Measurements from ENCODE around the gene MZB1.

The MZB1 gene

DNA sequence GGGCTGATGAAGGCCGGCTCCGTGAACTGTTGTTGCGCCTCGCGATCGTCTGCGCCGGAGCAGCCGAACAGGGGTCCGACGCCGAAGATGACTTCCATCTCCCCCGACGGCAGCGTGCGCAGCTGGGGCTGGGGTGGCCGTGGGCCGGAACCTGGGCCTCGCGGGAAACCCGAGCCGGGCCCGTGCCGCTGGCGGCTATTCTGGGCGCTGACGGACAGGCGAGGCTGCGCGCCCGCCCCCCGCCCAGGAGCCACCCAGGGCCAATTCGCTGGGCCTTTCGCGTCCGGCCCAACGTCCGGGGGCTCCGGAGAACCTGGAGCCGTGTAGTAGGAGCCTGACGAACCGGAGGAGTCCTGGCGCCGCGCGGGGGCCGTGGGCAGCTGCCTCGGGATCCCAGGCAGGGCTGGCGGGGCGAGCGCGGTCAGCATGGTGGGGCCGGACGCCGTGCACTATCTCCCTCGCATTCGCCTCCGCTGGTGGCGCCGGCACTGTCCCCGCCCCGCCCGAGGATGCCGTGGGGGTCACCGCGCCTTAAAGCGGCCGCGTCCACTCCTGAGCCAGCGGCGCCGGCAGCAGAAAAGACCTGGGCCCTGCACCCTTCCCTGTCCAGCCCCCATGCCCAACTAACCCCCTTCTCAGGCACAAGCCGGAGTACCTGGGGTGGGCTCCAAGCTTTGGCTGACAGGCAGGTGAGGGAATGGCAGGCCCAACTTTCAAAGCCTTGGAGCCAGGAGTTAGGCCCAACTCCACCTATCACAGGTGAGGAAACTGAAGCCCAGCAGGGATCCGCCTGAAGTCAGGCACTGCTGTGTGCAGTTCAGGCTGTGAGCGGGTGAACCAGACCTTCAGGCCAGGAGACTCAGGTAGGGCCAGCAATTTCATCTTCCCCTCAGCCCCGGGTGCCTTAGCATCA, 5.2 kb upstream of the MZB1 start, which contains the start of gene PROB1:
Gene PROB1, minus strand, starts transcription at position 451 of the 913 bp plus-strand sequence. Its CDS starts 23 bp downstream, at position 428.
- TF ChIP-seq CTCF (IDR thresholded peaks at IDR 0.05; ENCODE audit: low read depth, low read length) = no peak
- H3K4me1 ChIP-seq = no peaks in the 10 kb centered on the region

DNA sequence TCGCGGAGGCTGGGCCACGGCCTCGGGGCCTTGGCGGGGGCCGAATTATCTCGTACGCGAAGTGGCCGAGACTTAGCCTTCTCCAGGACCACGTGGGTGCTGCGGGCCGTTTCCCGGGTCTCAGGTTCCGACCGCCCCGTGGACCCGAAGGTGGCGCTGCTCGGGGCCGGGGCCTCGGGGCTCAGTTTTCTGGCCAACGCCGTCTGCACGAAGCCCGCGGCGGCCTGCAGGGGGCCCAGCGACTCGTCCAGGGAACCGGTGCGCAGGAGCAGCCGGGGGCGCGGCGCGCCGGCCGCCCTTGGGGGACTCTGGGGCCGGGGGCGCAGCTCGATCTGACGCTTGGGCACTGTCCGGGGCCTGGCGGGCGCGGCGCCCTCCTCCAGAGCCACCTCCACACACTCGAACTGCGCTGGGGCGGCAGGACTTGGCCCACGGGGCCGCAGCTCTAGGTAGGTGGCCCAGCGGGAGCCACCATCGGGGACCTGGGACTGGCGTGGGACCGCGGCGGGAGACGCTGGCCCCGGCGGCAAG, 4.5 kb upstream of the MZB1 start:
- peaks cover 31% of the 10 kb centered on the region for H3K27me3 ChIP-seq
- H3K4me1 ChIP-seq = no peaks in the 10 kb centered on the region
- TF ChIP-seq CTCF (IDR thresholded peaks at IDR 0.05; ENCODE audit: low read depth, low read length) = peak; percentile 39
- H3K9me3 ChIP-seq = no peaks in the 10 kb centered on the region
- H3K4me3 ChIP-seq (ENCODE audit: low read depth, low read length) = peak overlapping the region; percentile 33
- DNase-seq = peak; percentile 60
- H3K36me3 ChIP-seq = no peaks in the 10 kb centered on the region

More for the DNA sequence above, 5.2 kb upstream of the MZB1 start, which contains the start of gene PROB1:
- Histone ChIP-seq H3K27me3 (peaks cover 31% of the 10 kb centered on the region), H3K9me3 (no peaks in the 10 kb centered on the region), H3K36me3 (no peaks in the 10 kb centered on the region), H3K4me3 (ENCODE audit: low read depth, low read length) (peak within 1 kb of the TSS; percentile 33)
- no peak for DNase-seq

DNA sequence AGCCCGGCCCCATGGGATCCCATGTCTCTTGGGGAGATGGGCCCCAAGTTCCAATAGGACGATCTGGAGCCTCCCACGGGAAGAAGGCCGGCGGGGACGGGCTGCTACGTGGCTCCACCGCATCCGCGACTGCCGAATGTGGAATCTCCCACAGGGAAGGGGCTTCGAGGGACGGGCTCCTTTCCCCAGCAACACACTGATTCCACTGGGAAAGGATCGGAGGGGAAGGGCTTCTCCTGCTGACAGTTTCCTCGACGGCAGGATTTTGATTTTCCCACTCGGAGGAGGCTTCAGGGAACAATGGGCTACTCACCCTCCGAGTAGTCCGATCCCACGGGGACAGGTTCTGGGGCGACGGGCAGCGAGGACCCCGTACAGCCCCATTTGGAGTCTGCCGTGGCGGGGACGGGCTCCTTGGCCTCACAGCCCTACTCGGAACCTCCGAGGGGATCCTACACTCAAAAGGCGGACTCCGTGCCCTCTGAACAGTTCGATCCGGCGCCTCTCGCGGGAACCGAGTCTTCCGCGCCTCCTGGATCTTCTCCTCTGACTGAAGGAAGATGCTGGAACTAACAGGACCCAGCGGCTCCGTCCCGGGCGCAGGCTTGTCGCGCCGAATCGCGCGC, 3.9 kb upstream of the MZB1 start:
- no peak for DNase-seq
- Histone ChIP-seq H3K27me3 (peaks cover 31% of the 10 kb centered on the region), H3K36me3 (no peaks in the 10 kb centered on the region), H3K4me1 (no peaks in the 10 kb centered on the region), H3K9me3 (no peaks in the 10 kb centered on the region), H3K4me3 (ENCODE audit: low read depth, low read length) (peak overlapping the region; percentile 47)
- TF ChIP-seq CTCF (IDR thresholded peaks at IDR 0.05; ENCODE audit: low read depth, low read length) = no peak

GRCh38 chr5:139392678-139393496, 3.2 kb upstream of the MZB1 start:
- Histone ChIP-seq H3K36me3 (no peaks in the 10 kb centered on the region), H3K4me1 (peaks cover 6% of the 10 kb centered on the region), H3K4me3 (ENCODE audit: low read depth, low read length) (peak overlapping the region; percentile 47), H3K27me3 (peaks cover 31% of the 10 kb centered on the region), H3K9me3 (no peaks in the 10 kb centered on the region)
- TF ChIP-seq CTCF (IDR thresholded peaks at IDR 0.05; ENCODE audit: low read depth, low read length) = peak; percentile 65
- peak; percentile 87 for DNase-seq

DNA sequence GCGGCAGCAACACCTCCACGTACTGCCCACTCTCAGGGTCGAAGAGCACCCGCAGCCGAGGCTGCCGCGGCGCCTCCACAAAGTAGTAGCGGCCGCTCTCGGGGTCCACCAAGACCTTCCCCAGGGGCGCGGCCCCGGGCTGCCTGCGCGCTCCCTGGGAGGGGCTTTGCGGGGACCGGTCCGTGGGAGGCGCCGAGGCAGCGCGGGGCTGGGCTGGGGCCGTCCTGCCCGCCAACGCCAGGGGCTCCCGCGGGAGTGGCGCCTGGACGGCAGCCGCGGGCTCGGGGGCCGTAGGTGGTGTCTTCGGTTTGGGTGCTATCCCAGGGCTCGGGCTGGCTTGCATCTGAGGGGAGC, 2.6 kb upstream of the MZB1 start:
- peak overlapping the region; percentile 47; the same call in 1 of the 2 replicates for H3K4me3 ChIP-seq (ENCODE audit: low read depth, low read length)
- DNase-seq = no peak
- H3K9me3 ChIP-seq = no peaks in the 10 kb centered on the region
- no peaks in the 10 kb centered on the region for H3K36me3 ChIP-seq
- peaks cover 31% of the 10 kb centered on the region for H3K27me3 ChIP-seq
- TF ChIP-seq CTCF (IDR thresholded peaks at IDR 0.05; ENCODE audit: low read depth, low read length) = no peak
- peaks cover 8% of the 10 kb centered on the region for H3K4me1 ChIP-seq
